GM21360 (cell line): ENCODE data around the gene PEX26.
"Not testable (repeated sequence)": the region's sequence is repeated elsewhere in the genome, so short reads cannot be mapped to it uniquely, and the experiment has no call there.

ENCODE experiments used
- ATAC-seq: cut with Tn5 transposase; IDR thresholded peaks from one replicate; pipeline ENCODE4 v1.9.1; 2021; ENCODE audit warnings: mild to moderate bottlenecking, moderate library complexity; ENCODE audit not compliant: unreplicated experiment

PEX26 gene

GRCh38 chr22:18070556-18071306 lies 7.1 kb upstream of the PEX26 start:
- no peak for ATAC-seq

- ATAC-seq, result not testable (repeated sequence)
These were observed 6.4 kb upstream of the PEX26 start for GRCh38 chr22:18071307-18071967.

GRCh38 chr22:18071968-18072310 lies 5.9 kb upstream of the PEX26 start:
- ATAC-seq, result no peak

GRCh38 chr22:18073467-18073866 lies 4.3 kb upstream of the PEX26 start:
- ATAC-seq, result no peak

GRCh38 chr22:18073927-18074326 lies 3.9 kb upstream of the PEX26 start:
- not testable (repeated sequence) for ATAC-seq

GRCh38 chr22:18075101-18075719 lies 2.6 kb upstream of the PEX26 start:
- ATAC-seq, result no peak

- ATAC-seq, result no peak
These were observed 1.9 kb upstream of the PEX26 start for GRCh38 chr22:18075720-18076497.

GRCh38 chr22:18077087-18077638 lies 627 bp upstream of the PEX26 start:
- no peak for ATAC-seq

- peak; percentile 30 for ATAC-seq
These were observed 695 bp downstream of the PEX26 start for GRCh38 chr22:18078329-18079041.

- no peak for ATAC-seq
These were observed 2.0 kb downstream of the PEX26 start for GRCh38 chr22:18079706-18080233.

GRCh38 chr22:18081416-18081815 lies 3.6 kb downstream of the PEX26 start:
- ATAC-seq, result no peak

- ATAC-seq, result no peak
These were observed 4.7 kb downstream of the PEX26 start for GRCh38 chr22:18082467-18082866.

GRCh38 chr22:18083406-18083805 lies 5.6 kb downstream of the PEX26 start:
- no peak for ATAC-seq

- ATAC-seq, result no peak
These were observed 7.4 kb downstream of the PEX26 start for GRCh38 chr22:18085188-18085587.

- ATAC-seq, result no peak
These were observed 9.6 kb downstream of the PEX26 start for GRCh38 chr22:18087350-18087855.

GRCh38 chr22:18088825-18089568 lies 11.2 kb downstream of the PEX26 start:
- ATAC-seq, result no peak

GRCh38 chr22:18090286-18090685 lies 12.5 kb downstream of the PEX26 start:
- ATAC-seq, result no peak

GRCh38 chr22:18091478-18091877 lies 13.7 kb downstream of the PEX26 start:
- no peak for ATAC-seq

GRCh38 chr22:18091916-18092526 lies 14.2 kb downstream of the PEX26 start:
- ATAC-seq, result no peak
